ENCODE measurements around the gene KCNMA1.

- TF ChIP-seq SUZ12 (IDR thresholded peaks at IDR 0.05; ENCODE audit: extremely low read depth, insufficient read depth, insufficient read length) = no peak
- no peak for TF ChIP-seq ZNF274 (IDR thresholded peaks at IDR 0.05; ENCODE audit: low read depth, low read length)
Observed at GRCh38 chr10:77196614-77197013, 441.0 kb downstream of the KCNMA1 start.

Data from NT2/D1 (cell line).